ENCODE data around the gene STMN1. TPM values are rescaled to one million over a fixed set of nuclear protein-coding genes. Genes with fewer than 3 reads are reported as not detected.
A peak's percentile ranks its signal among the peaks of the same experiment; 100 is the strongest.

The STMN1 gene
- total RNA-seq, 1 experiment from 2014 or later, result 418 TPM

DNA sequence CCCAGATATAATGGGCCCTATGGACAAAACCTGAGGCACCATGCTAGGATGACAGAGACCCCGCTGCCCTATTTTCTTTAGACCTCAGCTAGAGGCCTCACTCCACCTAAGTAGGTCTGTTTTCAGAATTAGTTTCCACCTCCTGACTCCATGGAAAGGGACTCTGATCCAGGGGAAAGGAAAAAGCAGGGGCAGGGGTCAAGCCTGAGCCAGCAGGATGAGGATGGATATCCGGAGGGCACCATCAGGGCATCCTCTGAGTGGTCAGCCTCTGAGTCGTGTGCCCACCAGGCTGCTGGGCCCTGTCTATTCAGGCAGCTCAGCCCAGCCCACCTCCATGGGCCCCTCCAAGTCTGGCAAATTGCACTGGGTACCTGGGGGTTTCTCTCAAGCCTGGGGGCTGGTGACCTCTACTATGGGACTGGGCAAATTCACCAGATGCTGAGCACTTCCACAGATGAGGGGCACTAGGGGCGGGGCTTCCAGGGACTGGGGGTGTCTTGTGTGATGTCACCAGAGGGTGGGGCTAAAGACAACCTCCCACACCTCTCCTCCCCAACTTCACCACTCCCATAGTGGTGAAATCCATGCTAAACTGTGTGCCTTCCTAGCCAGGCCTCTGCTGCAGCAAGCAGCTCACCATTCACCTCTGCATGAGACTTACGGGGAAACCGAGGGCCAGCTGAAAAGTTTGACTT lies 36.2 kb downstream of the STMN1 start:
- CTCF ChIA-PET, result interaction anchor here (1.4 kb wide), 1 partner anchor 26 kb away, joined by 5 read pairs; no protein-coding TSS in a partner anchor
- no peaks in the 10 kb centered on the region for H3K9me3 Mint-ChIP-seq
- no peaks in the 10 kb centered on the region for H3K27me3 Mint-ChIP-seq (ENCODE audit: low read depth)
- DNase-seq (ENCODE audit: low spot score) (peak; percentile 29), ATAC-seq (peak; percentile 36)
- H3K4me3 Mint-ChIP-seq, result no peak overlapping the region
- peaks cover 26% of the 10 kb centered on the region for H3K4me1 Mint-ChIP-seq
- no peaks in the 10 kb centered on the region for H3K36me3 Mint-ChIP-seq
- TF ChIP-seq TCF7 (CRISPR knock-in tag; IDR thresholded peaks at IDR 0.05; ENCODE audit: low read depth) (no peak), GRHL2 (CRISPR knock-in tag; IDR thresholded peaks at IDR 0.05; ENCODE audit: insufficient replicate concordance, severe bottlenecking) (no peak), MXD4 (CRISPR knock-in tag; IDR thresholded peaks at IDR 0.05; ENCODE audit: borderline replicate concordance) (no peak), ZNF281 (CRISPR knock-in tag; IDR thresholded peaks at IDR 0.05) (no peak), ATF1 (CRISPR knock-in tag; IDR thresholded peaks at IDR 0.05) (no peak), ATF2 (CRISPR knock-in tag; IDR thresholded peaks at IDR 0.05; ENCODE audit: borderline replicate concordance, low read depth) (no peak), SMAD4 (CRISPR knock-in tag; IDR thresholded peaks at IDR 0.05) (no peak), CTCF (IDR thresholded peaks at IDR 0.05) (no peak), ZNF671 (CRISPR knock-in tag; IDR thresholded peaks at IDR 0.05) (no peak), ZNF263 (CRISPR knock-in tag; IDR thresholded peaks at IDR 0.05; ENCODE audit: low read depth) (no peak), ZNF416 (CRISPR knock-in tag; IDR thresholded peaks at IDR 0.05) (no peak), HMGA2 (CRISPR knock-in tag; IDR thresholded peaks at IDR 0.05) (no peak)
- TF ChIP-seq, protein P1, sequence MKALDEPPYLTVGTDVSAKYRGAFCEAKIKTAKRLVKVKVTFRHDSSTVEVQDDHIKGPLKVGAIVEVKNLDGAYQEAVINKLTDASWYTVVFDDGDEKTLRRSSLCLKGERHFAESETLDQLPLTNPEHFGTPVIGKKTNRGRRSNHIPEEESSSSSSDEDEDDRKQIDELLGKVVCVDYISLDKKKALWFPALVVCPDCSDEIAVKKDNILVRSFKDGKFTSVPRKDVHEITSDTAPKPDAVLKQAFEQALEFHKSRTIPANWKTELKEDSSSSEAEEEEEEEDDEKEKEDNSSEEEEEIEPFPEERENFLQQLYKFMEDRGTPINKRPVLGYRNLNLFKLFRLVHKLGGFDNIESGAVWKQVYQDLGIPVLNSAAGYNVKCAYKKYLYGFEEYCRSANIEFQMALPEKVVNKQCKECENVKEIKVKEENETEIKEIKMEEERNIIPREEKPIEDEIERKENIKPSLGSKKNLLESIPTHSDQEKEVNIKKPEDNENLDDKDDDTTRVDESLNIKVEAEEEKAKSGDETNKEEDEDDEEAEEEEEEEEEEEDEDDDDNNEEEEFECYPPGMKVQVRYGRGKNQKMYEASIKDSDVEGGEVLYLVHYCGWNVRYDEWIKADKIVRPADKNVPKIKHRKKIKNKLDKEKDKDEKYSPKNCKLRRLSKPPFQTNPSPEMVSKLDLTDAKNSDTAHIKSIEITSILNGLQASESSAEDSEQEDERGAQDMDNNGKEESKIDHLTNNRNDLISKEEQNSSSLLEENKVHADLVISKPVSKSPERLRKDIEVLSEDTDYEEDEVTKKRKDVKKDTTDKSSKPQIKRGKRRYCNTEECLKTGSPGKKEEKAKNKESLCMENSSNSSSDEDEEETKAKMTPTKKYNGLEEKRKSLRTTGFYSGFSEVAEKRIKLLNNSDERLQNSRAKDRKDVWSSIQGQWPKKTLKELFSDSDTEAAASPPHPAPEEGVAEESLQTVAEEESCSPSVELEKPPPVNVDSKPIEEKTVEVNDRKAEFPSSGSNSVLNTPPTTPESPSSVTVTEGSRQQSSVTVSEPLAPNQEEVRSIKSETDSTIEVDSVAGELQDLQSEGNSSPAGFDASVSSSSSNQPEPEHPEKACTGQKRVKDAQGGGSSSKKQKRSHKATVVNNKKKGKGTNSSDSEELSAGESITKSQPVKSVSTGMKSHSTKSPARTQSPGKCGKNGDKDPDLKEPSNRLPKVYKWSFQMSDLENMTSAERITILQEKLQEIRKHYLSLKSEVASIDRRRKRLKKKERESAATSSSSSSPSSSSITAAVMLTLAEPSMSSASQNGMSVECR (CRISPR knock-in tag; IDR thresholded peaks at IDR 0.05; ENCODE audit: borderline replicate concordance), result no peak
- TF ChIP-seq, protein P2, sequence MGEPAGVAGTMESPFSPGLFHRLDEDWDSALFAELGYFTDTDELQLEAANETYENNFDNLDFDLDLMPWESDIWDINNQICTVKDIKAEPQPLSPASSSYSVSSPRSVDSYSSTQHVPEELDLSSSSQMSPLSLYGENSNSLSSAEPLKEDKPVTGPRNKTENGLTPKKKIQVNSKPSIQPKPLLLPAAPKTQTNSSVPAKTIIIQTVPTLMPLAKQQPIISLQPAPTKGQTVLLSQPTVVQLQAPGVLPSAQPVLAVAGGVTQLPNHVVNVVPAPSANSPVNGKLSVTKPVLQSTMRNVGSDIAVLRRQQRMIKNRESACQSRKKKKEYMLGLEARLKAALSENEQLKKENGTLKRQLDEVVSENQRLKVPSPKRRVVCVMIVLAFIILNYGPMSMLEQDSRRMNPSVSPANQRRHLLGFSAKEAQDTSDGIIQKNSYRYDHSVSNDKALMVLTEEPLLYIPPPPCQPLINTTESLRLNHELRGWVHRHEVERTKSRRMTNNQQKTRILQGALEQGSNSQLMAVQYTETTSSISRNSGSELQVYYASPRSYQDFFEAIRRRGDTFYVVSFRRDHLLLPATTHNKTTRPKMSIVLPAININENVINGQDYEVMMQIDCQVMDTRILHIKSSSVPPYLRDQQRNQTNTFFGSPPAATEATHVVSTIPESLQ (CRISPR knock-in tag; IDR thresholded peaks at IDR 0.05), result no peak
- POLR2A ChIA-PET, result interaction anchor here (1.2 kb wide), 1 partner anchor 48 kb away, joined by 3 read pairs; no protein-coding TSS in a partner anchor
- no peak overlapping the region for H3K27ac Mint-ChIP-seq
